Measurements from ENCODE around the gene SCUBE3.

GRCh38 chr6:35179901-35180535 is 33.7 kb upstream of the SCUBE3 start:
- TF ChIP-seq SUZ12 (IDR thresholded peaks at IDR 0.05; ENCODE audit: low read length) (no peak), CEBPB (IDR thresholded peaks at IDR 0.05; ENCODE audit: low read depth, low read length) (no peak), YY1 (IDR thresholded peaks at IDR 0.05; ENCODE audit: low read depth, low read length) (no peak), CHD2 (IDR thresholded peaks at IDR 0.05; ENCODE audit: low read length) (no peak)

All from H1 (cell line).